GM20000 (cell line): ENCODE results near the gene PUDP.
"Not testable (repeated sequence)": the region's sequence is repeated elsewhere in the genome, so short reads cannot be mapped to it uniquely, and the experiment has no call there.

ENCODE experiments used
- DNase-seq: peaks from one replicate; pipeline ENCODE4 v3.0.0; 2012; ENCODE audit warnings: low spot score
- TF ChIP-seq, protein P1 (sequence below): IDR thresholded peaks from 2 replicates; pipeline ENCODE4 v1.5.1; 2012; ENCODE audit warnings: mild to moderate bottlenecking, control low read depth; ENCODE audit errors: extremely low read depth, missing control alignments

Gene PUDP

DNA sequence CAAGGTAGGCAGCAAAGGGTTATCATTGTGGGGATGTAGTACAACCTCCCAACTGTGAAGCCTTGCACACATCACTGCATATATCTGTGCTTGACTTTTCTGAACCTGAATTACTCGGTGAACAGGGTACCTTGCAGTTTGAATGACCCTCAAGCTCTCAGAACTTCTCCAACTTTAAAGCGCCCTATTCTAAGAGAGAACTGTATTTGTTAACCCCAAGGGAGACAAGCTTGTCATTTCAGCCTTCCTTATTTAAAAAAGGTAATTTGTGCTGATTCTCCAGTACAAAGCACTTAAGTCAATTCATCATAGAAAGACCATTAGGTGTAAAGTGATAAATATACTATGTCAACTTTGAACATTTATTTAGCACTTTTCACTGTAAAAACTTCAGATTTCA is 122.5 kb downstream of the PUDP start:
- TF ChIP-seq, protein P1, sequence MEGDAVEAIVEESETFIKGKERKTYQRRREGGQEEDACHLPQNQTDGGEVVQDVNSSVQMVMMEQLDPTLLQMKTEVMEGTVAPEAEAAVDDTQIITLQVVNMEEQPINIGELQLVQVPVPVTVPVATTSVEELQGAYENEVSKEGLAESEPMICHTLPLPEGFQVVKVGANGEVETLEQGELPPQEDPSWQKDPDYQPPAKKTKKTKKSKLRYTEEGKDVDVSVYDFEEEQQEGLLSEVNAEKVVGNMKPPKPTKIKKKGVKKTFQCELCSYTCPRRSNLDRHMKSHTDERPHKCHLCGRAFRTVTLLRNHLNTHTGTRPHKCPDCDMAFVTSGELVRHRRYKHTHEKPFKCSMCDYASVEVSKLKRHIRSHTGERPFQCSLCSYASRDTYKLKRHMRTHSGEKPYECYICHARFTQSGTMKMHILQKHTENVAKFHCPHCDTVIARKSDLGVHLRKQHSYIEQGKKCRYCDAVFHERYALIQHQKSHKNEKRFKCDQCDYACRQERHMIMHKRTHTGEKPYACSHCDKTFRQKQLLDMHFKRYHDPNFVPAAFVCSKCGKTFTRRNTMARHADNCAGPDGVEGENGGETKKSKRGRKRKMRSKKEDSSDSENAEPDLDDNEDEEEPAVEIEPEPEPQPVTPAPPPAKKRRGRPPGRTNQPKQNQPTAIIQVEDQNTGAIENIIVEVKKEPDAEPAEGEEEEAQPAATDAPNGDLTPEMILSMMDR, result no peak
- DNase-seq, result no peak

DNA sequence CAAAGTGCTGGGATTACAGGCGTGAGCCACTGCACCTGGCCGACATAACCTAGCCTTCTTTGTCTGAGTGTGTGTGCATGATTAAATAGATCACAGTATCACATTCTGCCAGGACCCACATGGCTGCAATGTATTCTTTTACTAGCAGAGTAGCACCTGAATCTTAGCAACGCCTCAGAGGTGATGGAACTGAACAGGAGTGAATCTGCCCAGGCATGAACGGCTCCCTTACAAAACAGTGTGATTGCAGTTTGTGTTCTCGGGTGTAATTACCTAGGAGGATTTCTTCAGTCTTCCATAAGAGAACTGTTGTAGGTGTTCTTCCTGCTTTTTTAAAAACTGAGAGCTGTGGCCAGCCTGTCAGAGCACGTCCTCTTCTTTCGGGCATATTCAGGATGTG is 123.1 kb downstream of the PUDP start:
- DNase-seq, result no peak
- TF ChIP-seq, protein P1, result no peak

GRCh38 chrX:7022996-7023395 is 125.0 kb downstream of the PUDP start:
- not testable (repeated sequence) for DNase-seq

DNA sequence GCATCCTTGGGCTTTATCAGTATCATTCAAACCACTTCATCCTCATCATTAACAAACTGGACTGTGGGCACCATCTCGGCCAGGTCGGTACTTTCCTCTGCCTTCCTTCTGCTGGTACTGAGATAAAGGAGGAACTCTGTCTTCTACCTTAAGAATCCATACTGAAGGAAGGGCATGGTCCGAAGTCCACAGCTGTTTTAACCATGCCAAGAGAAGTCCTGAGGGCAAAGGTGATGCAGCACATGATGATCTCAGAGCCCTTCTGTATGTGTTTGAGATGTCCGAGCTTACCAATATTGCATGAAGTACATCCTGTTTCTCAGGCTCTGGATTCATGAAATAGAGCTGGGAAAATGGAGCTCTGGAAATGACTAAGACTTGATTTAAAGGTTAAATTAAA is 126.0 kb downstream of the PUDP start:
- TF ChIP-seq, protein P1, result no peak
- DNase-seq, result no peak

DNA sequence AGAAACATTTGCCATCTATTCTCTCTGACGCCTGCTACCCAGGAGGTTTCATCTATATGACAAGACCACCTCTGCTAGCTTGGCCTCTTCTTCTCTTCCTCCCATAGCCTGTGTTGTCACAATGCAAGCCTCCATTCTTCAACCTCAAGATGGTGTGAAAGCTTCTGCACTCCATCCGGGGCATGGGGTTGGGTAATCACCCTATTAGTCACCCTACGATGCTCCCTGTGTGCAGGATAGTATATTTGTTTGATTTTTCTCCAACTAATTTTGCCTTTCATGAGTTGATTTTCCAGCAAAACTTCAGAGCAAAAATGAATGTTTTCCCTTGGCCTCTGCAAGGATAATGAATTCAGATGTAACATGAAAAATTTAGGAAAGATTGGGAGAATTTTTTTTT is 128.4 kb downstream of the PUDP start:
- TF ChIP-seq, protein P1, result no peak
- no peak for DNase-seq

GRCh38 chrX:7012262-7012834 is 135.6 kb downstream of the PUDP start:
- DNase-seq, result not testable (repeated sequence)

- not testable (repeated sequence) for DNase-seq
Measured at GRCh38 chrX:7010897-7011296, 137.1 kb downstream of the PUDP start.

DNA sequence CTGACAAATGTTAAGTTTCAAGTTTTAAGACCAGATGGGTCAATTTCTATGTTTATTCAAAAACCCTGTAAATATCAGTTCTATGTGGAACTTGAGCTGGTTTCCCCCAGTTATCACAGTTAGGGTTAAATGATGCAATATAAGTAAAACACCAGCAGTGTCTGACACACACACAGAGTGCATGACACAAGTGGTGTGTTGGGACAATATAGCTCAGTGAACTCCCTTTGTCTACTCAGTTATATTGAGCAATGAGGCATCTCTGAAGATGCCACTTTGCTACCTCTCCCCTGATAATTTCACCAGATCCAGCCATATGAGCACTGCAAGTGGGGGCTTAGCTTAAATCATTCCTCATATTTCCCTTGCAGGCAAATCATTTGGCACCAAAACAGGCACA is 140.6 kb downstream of the PUDP start:
- DNase-seq, result not testable (repeated sequence)
